Testis (tissue), 3 donors: ENCODE measurements around the gene LACRT. TPM values are rescaled to one million over a fixed set of nuclear protein-coding genes. Genes with fewer than 3 reads are reported as not detected.
"Not testable (repeated sequence)": the region's sequence is repeated elsewhere in the genome, so short reads cannot be mapped to it uniquely, and the experiment has no call there.

Experiments
- DNase-seq: peaks from one replicate; pipeline ENCODE4 v3.0.0-alpha.2; 2019
- H3K27ac ChIP-seq, 2 donors: fragments of 200-600 bp; sonication (generic); one replicate each; pipeline ENCODE4 v1.5.1; 2019
- H3K27me3 ChIP-seq: fragments of 200-600 bp; sonication (generic); one replicate; pipeline ENCODE4 v1.5.1; 2019
- H3K36me3 ChIP-seq: fragments of 200-600 bp; sonication (generic); one replicate; pipeline ENCODE4 v1.5.1; 2017; ENCODE audit warnings: low read depth; ENCODE audit errors: missing control alignments
- H3K4me1 ChIP-seq: fragments of 200-600 bp; sonication (generic); one replicate; pipeline ENCODE4 v1.5.1; 2019
- H3K4me3 ChIP-seq, 2 donors: fragments of 200-600 bp; sonication (generic); one replicate each; pipeline ENCODE4 v1.5.1; 2017 to 2019
- H3K9me3 ChIP-seq: fragments of 200-600 bp; sonication (generic); one replicate; pipeline ENCODE4 v1.5.1; 2017
- POLR2A ChIP-seq: fragments of 450-650 bp; IDR thresholded peaks from one replicate; pipeline ENCODE4 v1.6.1; 2017; ENCODE audit warnings: antibody characterized with exemption, mild to moderate bottlenecking, moderate library complexity
- WGBS, 2 donors: methylation state at CpG; one replicate each; pipeline ENCODE4 v1.1.5; 2018; 5-methylcytosine and 5-hydroxymethylcytosine counted together
- intact Hi-C: fragments of 100-400 bp; cut with DNase I; formaldehyde crosslinking; loops from one replicate; pipeline ENCODE4 v1.15.1; 2023; ENCODE audit warnings: low total_unique reads
- polyA plus RNA-seq: library from polyadenylated mRNA; stranded (reverse); fragments of 350-450 nt; fragmentation: Illumina TruSeq; extraction: RNeasy Lipid Tissue Mini Kit (QIAGEN cat#74804); gene quantifications from one replicate; pipeline ENCODE4 v1.2.3, GENCODE V29; 2014; ENCODE audit warnings: low read depth, low replicate concordance; ENCODE audit not compliant: insufficient read depth
- total RNA-seq, 2 donors: library from RNA; depleted of rRNA; stranded (reverse); fragments of >200 nt; gene quantifications; one replicate each; pipeline ENCODE4 v1.2.3, GENCODE V29; 2016
- TF ChIP-seq, protein P1 (sequence below), 3 experiments: fragments of 450-650 bp in 2 of 3; fragments of 200-600 bp in 1 of 3; sonication (generic) in 1 of 3; IDR thresholded peaks; one replicate each; pipeline ENCODE4 v1.5.1; 2016 to 2019; ENCODE audit warnings: antibody characterized with exemption in 3 of 3, mild to moderate bottlenecking in 2 of 3, moderate library complexity in 1 of 3

The LACRT gene
- total and polyA plus RNA-seq, 3 donors from 2014 or later = not detected

DNA sequence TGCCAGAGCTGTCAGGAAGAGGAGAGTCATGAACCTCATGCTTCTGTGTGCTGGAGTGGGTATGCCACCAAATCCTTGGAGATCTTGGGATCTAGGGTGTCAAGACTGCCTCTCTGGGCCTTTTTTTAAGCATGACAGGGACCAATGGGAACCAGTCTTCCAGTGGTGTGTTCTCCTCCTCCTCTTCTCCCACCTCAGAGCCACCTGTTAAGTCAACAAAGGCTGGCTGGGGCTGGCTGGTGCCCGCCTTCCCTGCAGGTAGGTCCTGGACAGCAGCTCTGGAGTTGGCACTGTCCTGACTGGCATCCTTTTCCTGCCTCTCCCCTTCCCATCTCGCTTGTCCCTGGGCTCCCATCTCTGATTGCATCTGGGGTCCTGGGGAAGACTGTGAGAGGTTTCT lies 13.6 kb upstream of the LACRT start, which contains the start of gene DCD:
Gene DCD, minus strand, starts transcription at position 101 of the 400 bp plus-strand sequence. Its CDS starts 62 bp downstream, at position 39.
- no peak within 1 kb of the TSS for H3K27ac ChIP-seq
- H3K36me3 ChIP-seq = no peaks in the 10 kb centered on the region
- intact Hi-C loops = no loop called here
- no peaks in the 10 kb centered on the region for H3K4me1 ChIP-seq
- no peaks in the 10 kb centered on the region for H3K9me3 ChIP-seq
- TF ChIP-seq POLR2A = no peak
- TF ChIP-seq, protein P1, sequence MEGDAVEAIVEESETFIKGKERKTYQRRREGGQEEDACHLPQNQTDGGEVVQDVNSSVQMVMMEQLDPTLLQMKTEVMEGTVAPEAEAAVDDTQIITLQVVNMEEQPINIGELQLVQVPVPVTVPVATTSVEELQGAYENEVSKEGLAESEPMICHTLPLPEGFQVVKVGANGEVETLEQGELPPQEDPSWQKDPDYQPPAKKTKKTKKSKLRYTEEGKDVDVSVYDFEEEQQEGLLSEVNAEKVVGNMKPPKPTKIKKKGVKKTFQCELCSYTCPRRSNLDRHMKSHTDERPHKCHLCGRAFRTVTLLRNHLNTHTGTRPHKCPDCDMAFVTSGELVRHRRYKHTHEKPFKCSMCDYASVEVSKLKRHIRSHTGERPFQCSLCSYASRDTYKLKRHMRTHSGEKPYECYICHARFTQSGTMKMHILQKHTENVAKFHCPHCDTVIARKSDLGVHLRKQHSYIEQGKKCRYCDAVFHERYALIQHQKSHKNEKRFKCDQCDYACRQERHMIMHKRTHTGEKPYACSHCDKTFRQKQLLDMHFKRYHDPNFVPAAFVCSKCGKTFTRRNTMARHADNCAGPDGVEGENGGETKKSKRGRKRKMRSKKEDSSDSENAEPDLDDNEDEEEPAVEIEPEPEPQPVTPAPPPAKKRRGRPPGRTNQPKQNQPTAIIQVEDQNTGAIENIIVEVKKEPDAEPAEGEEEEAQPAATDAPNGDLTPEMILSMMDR (IDR thresholded peaks at IDR 0.05) = no peak
- H3K4me3 ChIP-seq = no peak within 1 kb of the TSS
- H3K27me3 ChIP-seq = no peaks in the 10 kb centered on the region
- 96 to 100% methylated on average over 1 to 2 of the region's 2 CpGs for WGBS, 2 donors
- no peak for DNase-seq

DNA sequence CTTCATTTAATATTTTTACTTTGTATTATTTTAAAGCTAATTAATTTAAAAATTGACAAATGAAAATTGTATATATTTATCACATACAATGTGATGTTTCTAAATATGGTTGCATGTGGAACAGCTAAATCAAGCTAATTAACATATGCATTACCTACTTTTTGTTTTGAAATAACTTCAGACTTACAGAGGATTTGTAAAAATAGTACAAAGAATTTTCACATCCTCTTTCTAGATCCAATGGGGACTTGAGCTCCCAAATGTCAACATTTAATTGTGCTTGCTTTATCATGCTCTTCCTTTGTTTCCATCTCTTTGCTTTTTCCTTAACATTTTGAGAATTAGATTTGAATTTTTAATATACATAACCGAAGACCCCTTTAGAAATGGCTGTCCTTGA lies 6.9 kb upstream of the LACRT start:
- Histone ChIP-seq H3K27me3 (no peaks in the 10 kb centered on the region), H3K27ac (no peak overlapping the region), H3K36me3 (no peaks in the 10 kb centered on the region), H3K4me3 (no peak overlapping the region), H3K4me1 (no peaks in the 10 kb centered on the region), H3K9me3 (no peaks in the 10 kb centered on the region)
- TF ChIP-seq, protein P1 (IDR thresholded peaks at IDR 0.05) = no peak
- TF ChIP-seq POLR2A = no peak
- 69 to 90% methylated on average over 1 of the region's 1 CpG for WGBS, 2 donors
- intact Hi-C loops = no loop called here
- DNase-seq = no peak

DNA sequence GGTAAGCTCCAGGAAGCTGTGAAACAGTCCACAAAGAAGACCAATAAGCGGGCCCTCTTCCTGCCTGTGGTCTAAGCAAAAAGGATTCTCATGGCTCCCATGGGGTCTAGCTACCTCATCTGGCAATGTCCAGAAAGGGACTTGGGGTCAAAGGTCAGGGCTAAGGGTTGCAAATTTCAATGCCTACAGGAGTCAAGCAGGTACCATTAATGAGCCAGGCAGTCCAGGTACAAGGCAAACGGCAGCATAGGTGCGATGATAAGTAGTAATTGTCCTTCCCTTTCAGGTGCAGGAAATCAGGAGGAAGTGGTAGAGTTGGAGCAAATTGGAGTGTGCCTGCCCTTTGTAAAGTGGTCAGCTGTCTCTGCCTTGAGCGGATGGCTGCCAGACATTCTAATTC lies 6.4 kb upstream of the LACRT start:
- TF ChIP-seq, protein P1 (IDR thresholded peaks at IDR 0.05) = no peak
- no peak for TF ChIP-seq POLR2A
- Histone ChIP-seq H3K4me1 (no peaks in the 10 kb centered on the region), H3K36me3 (no peaks in the 10 kb centered on the region), H3K9me3 (no peaks in the 10 kb centered on the region), H3K4me3 (no peak overlapping the region), H3K27ac (no peak overlapping the region), H3K27me3 (no peaks in the 10 kb centered on the region)
- intact Hi-C loops = no loop called here
- no peak for DNase-seq
- 88 to 89% methylated on average over 4 of the region's 4 CpGs for WGBS, 2 donors

DNA sequence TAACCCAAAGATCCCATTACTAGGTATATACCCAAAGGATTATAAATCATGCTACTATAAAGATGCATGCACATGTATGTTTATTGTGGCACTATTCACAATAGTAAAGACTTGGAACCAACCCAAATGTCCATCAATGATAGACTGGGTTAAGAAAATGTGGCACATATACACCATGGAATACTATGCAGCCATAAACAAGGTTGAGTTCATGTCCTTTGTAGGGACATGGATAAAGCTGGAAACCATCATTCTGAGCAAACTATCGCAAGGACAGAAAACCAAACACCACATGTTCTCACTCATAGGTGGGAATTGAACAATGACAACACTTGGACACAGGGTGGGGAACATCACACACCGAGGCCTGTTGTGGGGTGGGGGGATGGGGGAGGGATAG lies 4.4 kb upstream of the LACRT start:
- 81 to 98% methylated on average over 2 of the region's 2 CpGs for WGBS, 2 donors
- H3K4me1 ChIP-seq, H3K27ac ChIP-seq, DNase-seq, H3K9me3 ChIP-seq, H3K27me3 ChIP-seq, H3K36me3 ChIP-seq, intact Hi-C loops, H3K4me3 ChIP-seq: not testable (repeated sequence)

DNA sequence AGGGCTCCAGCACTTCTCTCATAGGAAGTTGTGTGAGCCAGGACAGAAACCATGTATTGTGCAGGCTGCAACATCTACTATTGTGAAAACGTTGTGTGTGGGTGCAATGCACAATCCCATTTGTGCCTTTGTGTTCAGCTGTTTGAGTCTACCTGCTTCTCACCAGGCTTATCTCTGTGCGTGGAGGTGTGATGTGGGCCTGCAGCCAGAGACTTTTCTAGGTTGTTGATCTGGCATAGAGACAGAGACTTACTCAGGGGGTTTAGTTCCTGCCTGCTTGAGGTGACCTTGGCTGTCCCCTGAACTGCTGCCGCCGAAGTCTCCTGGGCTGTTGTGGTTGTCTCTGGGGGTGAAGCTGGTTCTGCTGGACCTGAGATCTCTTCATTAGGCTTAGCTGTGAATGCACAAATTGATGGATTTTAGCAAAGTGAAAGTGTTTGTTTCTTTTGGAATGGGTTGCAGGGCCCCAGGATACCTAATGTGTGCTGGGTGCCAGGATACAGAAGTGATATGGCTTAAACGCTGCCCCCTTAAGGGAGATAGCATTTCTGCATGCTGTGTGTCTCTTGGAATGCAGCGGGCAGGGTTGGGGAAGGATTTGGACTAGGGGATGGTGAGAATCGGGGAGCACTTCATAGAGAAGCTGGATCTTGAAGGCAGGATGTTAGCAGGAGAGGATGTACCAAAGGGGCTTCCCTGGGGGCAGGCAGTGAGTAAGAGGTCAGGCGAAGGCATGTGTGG lies 2.5 kb downstream of the LACRT start:
- WGBS, 2 donors = 62 to 67% methylated on average over 8 of the region's 8 CpGs
- TF ChIP-seq, protein P1 (IDR thresholded peaks at IDR 0.05) = no peak
- H3K9me3 ChIP-seq = no peaks in the 10 kb centered on the region
- no peak for DNase-seq
- no peak overlapping the region for H3K27ac ChIP-seq
- H3K4me1 ChIP-seq = no peaks in the 10 kb centered on the region
- H3K27me3 ChIP-seq = no peaks in the 10 kb centered on the region
- H3K4me3 ChIP-seq = no peak overlapping the region
- H3K36me3 ChIP-seq = no peaks in the 10 kb centered on the region
- intact Hi-C loops = no loop called here
